ENCODE measurements around the gene IQSEC1. TPM values are rescaled to one million over a fixed set of nuclear protein-coding genes. Genes with fewer than 3 reads are reported as not detected.

The IQSEC1 gene
- total RNA-seq, 2 experiments from 2014 or later: 36.8 to 40.4 TPM

DNA sequence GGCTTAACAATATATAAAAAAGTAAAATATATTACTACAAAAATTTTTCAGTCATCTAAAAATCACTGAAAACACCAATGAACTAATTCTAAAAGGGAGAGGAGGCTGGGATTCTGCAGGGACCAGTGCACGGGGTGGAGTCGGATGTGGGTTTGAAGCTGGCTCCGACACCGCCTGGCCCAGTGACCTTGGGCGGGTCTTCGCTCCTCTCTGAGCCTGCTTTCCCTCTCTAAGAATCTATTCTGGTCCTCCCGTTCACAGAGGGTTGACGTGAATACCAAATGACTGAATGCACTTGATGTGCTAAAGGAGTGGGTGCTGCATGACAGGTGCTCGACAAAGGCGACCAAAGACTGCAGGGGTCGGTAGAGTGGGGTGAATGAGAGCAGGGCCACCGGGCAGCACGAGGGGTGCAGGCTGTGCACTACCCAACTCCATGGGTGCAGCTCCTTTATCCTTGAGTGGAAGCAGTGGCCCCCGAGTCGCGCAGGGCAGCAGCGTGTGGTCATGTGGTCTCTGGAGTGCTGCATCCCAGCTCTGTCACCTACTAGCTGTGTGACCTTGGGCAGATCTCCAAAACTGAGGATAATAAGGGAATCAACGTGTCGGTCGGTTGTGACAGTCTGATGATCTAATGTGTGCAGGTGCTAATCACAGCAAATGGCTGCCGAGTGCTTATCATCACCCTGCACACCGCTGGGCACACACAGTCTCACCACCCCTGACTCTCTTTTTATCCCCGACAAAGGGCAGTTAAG lies 8.6 kb upstream of the IQSEC1 start:
- H3K9me3 Mint-ChIP-seq (ENCODE audit: low read depth): no peaks in the 10 kb centered on the region
- no peak overlapping the region for H3K27ac Mint-ChIP-seq
- POLR2A ChIA-PET: no interaction called here
- peaks cover 4% of the 10 kb centered on the region for H3K4me1 Mint-ChIP-seq
- intact Hi-C loops (cut with DNase I, micrococcal nuclease): no loop called here
- CTCF ChIA-PET: interaction anchor here (2.1 kb wide), 1 partner anchor 10 kb away, joined by 10 read pairs; no protein-coding TSS in a partner anchor
- no peak for DNase-seq
- no peak overlapping the region for H3K4me3 Mint-ChIP-seq
- no peaks in the 10 kb centered on the region for H3K27me3 Mint-ChIP-seq
- no peak for ATAC-seq
- H3K36me3 Mint-ChIP-seq (ENCODE audit: low read depth): no peaks in the 10 kb centered on the region

DNA sequence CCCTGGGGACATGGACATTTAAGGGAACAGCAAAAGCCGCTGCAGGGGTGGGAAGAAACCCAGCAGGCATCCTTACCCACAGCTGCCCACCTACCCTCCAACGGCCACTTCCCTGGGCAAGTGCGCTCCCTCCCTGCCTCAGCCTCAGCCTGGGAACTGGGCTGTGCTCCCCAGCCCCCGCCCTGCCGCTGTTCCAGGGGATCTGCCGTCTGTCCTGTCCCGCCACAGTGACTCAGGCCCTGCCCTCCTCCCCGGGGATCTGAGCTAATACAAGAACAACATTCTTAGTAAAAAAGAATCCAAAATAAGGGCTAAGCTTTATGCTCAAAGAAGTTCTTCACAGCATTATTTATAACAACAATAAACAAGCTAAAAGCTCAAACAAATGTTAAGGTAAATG lies 7.4 kb upstream of the IQSEC1 start:
- Mint-ChIP-seq H3K27me3 (no peaks in the 10 kb centered on the region), H3K36me3 (ENCODE audit: low read depth) (no peaks in the 10 kb centered on the region), H3K9me3 (ENCODE audit: low read depth) (no peaks in the 10 kb centered on the region), H3K4me3 (no peak overlapping the region), H3K27ac (no peak overlapping the region), H3K4me1 (peaks cover 4% of the 10 kb centered on the region)
- ChIA-PET CTCF (interaction anchor here (2.1 kb wide), 1 partner anchor 11 kb away, joined by 10 read pairs; no protein-coding TSS in a partner anchor), POLR2A (no interaction called here)
- intact Hi-C loops (cut with DNase I, micrococcal nuclease): no loop called here
- DNase-seq: no peak
- ATAC-seq: no peak

GRCh38 chr3:13080026-13080425 lies 6.8 kb upstream of the IQSEC1 start:
- H3K27ac Mint-ChIP-seq: no peak overlapping the region
- H3K4me3 Mint-ChIP-seq: no peak overlapping the region
- intact Hi-C loops (cut with DNase I, micrococcal nuclease): no loop called here
- H3K36me3 Mint-ChIP-seq (ENCODE audit: low read depth): no peaks in the 10 kb centered on the region
- DNase-seq (no peak), ATAC-seq (no peak)
- peaks cover 3% of the 10 kb centered on the region for H3K27me3 Mint-ChIP-seq
- ChIA-PET POLR2A (no interaction called here), CTCF (no interaction called here)
- no peaks in the 10 kb centered on the region for H3K9me3 Mint-ChIP-seq (ENCODE audit: low read depth)
- H3K4me1 Mint-ChIP-seq: peaks cover 4% of the 10 kb centered on the region

- Mint-ChIP-seq H3K4me3 (no peak overlapping the region), H3K4me1 (peaks cover 4% of the 10 kb centered on the region), H3K36me3 (ENCODE audit: low read depth) (no peaks in the 10 kb centered on the region), H3K9me3 (ENCODE audit: low read depth) (no peaks in the 10 kb centered on the region), H3K27ac (no peak overlapping the region), H3K27me3 (peaks cover 7% of the 10 kb centered on the region)
- no peak for DNase-seq
- ATAC-seq: no peak
- intact Hi-C loops (cut with DNase I, micrococcal nuclease): no loop called here
- ChIA-PET POLR2A (no interaction called here), CTCF (no interaction called here)
Measured at GRCh38 chr3:13079510-13079909, 6.3 kb upstream of the IQSEC1 start.

- H3K27ac Mint-ChIP-seq: no peak overlapping the region
- no peak for DNase-seq
- POLR2A ChIA-PET: no interaction called here
- intact Hi-C loops (cut with DNase I, micrococcal nuclease): no loop called here
- peaks cover 12% of the 10 kb centered on the region for H3K27me3 Mint-ChIP-seq
- H3K4me1 Mint-ChIP-seq: peaks cover 4% of the 10 kb centered on the region
- CTCF ChIA-PET: interaction anchor here (0.6 kb wide), 1 partner anchor 83 kb away, joined by 4 read pairs; no protein-coding TSS in a partner anchor
- no peaks in the 10 kb centered on the region for H3K36me3 Mint-ChIP-seq (ENCODE audit: low read depth)
- no peaks in the 10 kb centered on the region for H3K9me3 Mint-ChIP-seq (ENCODE audit: low read depth)
- peak; percentile 26 for ATAC-seq
- no peak overlapping the region for H3K4me3 Mint-ChIP-seq
Measured at GRCh38 chr3:13079051-13079450, 5.8 kb upstream of the IQSEC1 start.

DNA sequence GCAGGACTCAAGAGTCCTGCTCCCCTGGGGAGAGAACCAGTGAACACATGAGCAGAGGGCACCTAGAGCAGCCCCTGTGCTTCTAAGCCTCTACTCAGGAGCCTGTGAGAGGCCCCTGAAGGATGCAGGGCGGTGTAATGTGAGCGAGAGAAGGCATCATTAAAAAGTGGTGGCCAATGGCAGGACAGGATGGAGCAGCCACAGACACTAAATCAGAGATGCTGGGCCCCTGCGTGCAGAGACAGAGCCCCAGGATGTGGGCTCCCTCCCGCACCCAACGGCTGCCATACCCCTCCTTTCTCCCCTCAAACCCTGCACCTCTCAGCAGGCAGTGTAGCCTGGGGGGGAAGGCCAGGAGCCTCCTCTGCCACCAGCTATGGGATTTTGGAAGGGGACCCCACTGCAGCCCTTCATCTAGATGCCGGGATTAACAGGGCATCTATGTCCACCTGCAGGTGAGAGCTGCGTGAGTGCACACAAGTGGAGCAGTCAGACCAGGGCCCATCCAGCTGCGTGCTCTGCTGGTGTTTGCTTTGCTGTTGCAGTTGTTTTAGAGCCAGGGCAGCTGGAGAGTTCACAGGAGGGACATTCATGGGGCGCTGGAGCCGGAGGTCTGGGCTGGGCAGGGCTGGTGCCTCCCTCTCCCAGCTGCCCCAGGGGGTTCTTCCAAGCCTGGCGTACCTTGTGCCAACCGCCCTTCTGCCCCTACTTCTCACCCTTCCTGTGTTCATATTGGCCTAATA lies 5.1 kb upstream of the IQSEC1 start:
- POLR2A ChIA-PET: no interaction called here
- no peak overlapping the region for H3K4me3 Mint-ChIP-seq
- CTCF ChIA-PET: interaction anchor here (0.6 kb wide), 1 partner anchor 82 kb away, joined by 4 read pairs; no protein-coding TSS in a partner anchor
- H3K4me1 Mint-ChIP-seq: peaks cover 8% of the 10 kb centered on the region
- no peaks in the 10 kb centered on the region for H3K9me3 Mint-ChIP-seq (ENCODE audit: low read depth)
- no peak overlapping the region for H3K27ac Mint-ChIP-seq
- intact Hi-C loops (cut with DNase I, micrococcal nuclease): no loop called here
- DNase-seq: no peak
- H3K36me3 Mint-ChIP-seq (ENCODE audit: low read depth): no peaks in the 10 kb centered on the region
- ATAC-seq: no peak
- peaks cover 17% of the 10 kb centered on the region for H3K27me3 Mint-ChIP-seq

DNA sequence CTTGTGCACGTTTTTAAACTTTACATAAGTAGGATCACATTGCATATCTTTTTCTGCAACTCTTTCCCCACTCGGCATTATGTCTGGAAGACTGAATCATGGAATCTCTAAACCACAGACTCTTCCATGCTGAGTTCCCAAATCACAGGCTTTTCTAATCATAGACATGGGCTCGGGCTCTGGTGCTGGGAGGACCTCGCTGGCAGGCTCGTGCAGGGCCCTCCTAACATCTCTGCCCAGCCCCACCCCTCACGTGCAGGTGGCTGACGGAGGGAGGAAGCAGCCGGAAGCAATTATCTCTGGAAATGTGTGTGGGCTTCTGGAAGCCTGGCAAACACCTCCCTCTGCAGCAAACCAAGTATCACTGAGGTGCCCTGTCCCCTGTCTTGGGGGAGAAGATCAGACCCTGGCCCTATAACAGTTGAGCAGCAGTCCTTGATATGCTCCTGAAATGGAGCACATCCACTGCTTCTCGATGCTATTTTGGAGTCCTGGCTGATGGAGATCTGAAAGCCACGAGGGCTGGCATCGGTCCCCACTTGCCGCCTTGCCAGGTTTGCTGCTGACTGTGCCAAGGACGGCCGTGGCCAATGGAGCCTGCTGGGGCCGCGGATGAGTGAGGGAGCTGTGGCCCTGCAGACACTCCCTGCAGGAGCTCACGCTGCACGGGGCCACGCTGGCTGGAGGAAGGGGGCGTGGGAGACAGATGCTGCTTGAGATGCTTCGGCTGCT lies 4.4 kb upstream of the IQSEC1 start:
- H3K4me1 Mint-ChIP-seq: peaks cover 10% of the 10 kb centered on the region
- no peaks in the 10 kb centered on the region for H3K36me3 Mint-ChIP-seq (ENCODE audit: low read depth)
- peaks cover 21% of the 10 kb centered on the region for H3K27me3 Mint-ChIP-seq
- H3K27ac Mint-ChIP-seq: no peak overlapping the region
- POLR2A ChIA-PET: no interaction called here
- DNase-seq (no peak), ATAC-seq (no peak)
- intact Hi-C loops (cut with DNase I, micrococcal nuclease): no loop called here
- no peak overlapping the region for H3K4me3 Mint-ChIP-seq
- CTCF ChIA-PET: no interaction called here
- H3K9me3 Mint-ChIP-seq (ENCODE audit: low read depth): no peaks in the 10 kb centered on the region

GRCh38 chr3:13075986-13076654 lies 2.9 kb upstream of the IQSEC1 start:
- H3K9me3 Mint-ChIP-seq (ENCODE audit: low read depth): no peaks in the 10 kb centered on the region
- no peak for ATAC-seq

GRCh38 chr3:13075318-13075717 lies 2.1 kb upstream of the IQSEC1 start:
- intact Hi-C loops (cut with DNase I, micrococcal nuclease): no loop called here
- POLR2A ChIA-PET: no interaction called here
- no peak for DNase-seq
- Mint-ChIP-seq H3K9me3 (ENCODE audit: low read depth) (no peaks in the 10 kb centered on the region), H3K4me1 (peaks cover 16% of the 10 kb centered on the region), H3K27ac (no peak overlapping the region), H3K4me3 (no peak overlapping the region), H3K36me3 (ENCODE audit: low read depth) (no peaks in the 10 kb centered on the region), H3K27me3 (peaks cover 21% of the 10 kb centered on the region)
- CTCF ChIA-PET: no interaction called here
- no peak for ATAC-seq

More at GRCh38 chr3:13075986-13076654, 2.9 kb upstream of the IQSEC1 start:
- H3K4me1 Mint-ChIP-seq: peaks cover 10% of the 10 kb centered on the region
- intact Hi-C loops (cut with DNase I, micrococcal nuclease): no loop called here
- H3K36me3 Mint-ChIP-seq (ENCODE audit: low read depth): no peaks in the 10 kb centered on the region
- CTCF ChIA-PET: interaction anchor here (0.8 to 1.0 kb wide), 2 partner anchors 16 to 91 kb away, joined by 3 read pairs; no protein-coding TSS in a partner anchor
- H3K4me3 Mint-ChIP-seq: no peak overlapping the region
- H3K27me3 Mint-ChIP-seq: peaks cover 21% of the 10 kb centered on the region
- H3K27ac Mint-ChIP-seq: no peak overlapping the region
- POLR2A ChIA-PET: no interaction called here
- DNase-seq: no peak

GRCh38 chr3:13074006-13074375 lies 762 bp upstream of the IQSEC1 start:
- H3K4me1 Mint-ChIP-seq: peaks cover 29% of the 10 kb centered on the region
- no peak overlapping the region for H3K27ac Mint-ChIP-seq
- peak overlapping the region; percentile 30 for H3K4me3 Mint-ChIP-seq
- H3K27me3 Mint-ChIP-seq: peaks cover 21% of the 10 kb centered on the region
- DNase-seq: no peak
- ChIA-PET POLR2A (no interaction called here), CTCF (interaction anchor here (0.6 to 2.6 kb wide), 3 partner anchors 18 to 1092 kb away, joined by 4 to 12 read pairs (median 5); no protein-coding TSS in a partner anchor)
- intact Hi-C loops (cut with DNase I, micrococcal nuclease): loop anchor here in 1 of 2 experiments (5.0 kb wide), 1 partner anchor 1358 kb away; no protein-coding TSS in a partner anchor
- H3K9me3 Mint-ChIP-seq (ENCODE audit: low read depth): no peaks in the 10 kb centered on the region
- ATAC-seq: no peak
- no peaks in the 10 kb centered on the region for H3K36me3 Mint-ChIP-seq (ENCODE audit: low read depth)

All from activated CD4-positive, alpha-beta T cell treated with anti-CD3 and anti-CD28 coated beads for 36 hours (primary cell).